Panc1 (cell line): ENCODE results near the gene FNBP1L.

Source experiments
- CTCF ChIP-seq: fragments of 450-650 bp; IDR thresholded peaks from 2 replicates; pipeline ENCODE4 v1.5.1; 2017; ENCODE audit warnings: mild to moderate bottlenecking
- POLR2AphosphoS5 ChIP-seq: IDR thresholded peaks from 2 replicates; pipeline ENCODE4 v1.6.1; 2012; ENCODE audit warnings: mild to moderate bottlenecking, low read depth, low read length, moderate library complexity
- REST ChIP-seq, 2 experiments: IDR thresholded peaks; 2 replicates each; pipeline ENCODE4 v1.6.1; 2011 to 2012; ENCODE audit warnings: low read depth in 2 of 2, control low read depth in 1 of 2, low read length in 1 of 2, mild to moderate bottlenecking in 1 of 2, moderate library complexity in 1 of 2; ENCODE audit not compliant: insufficient read depth in 1 of 2
- SIN3A ChIP-seq: IDR thresholded peaks from 2 replicates; pipeline ENCODE4 v1.6.1; 2012; ENCODE audit warnings: low read depth, mild to moderate bottlenecking, low read length, moderate library complexity, borderline replicate concordance; ENCODE audit not compliant: insufficient read depth

DNA sequence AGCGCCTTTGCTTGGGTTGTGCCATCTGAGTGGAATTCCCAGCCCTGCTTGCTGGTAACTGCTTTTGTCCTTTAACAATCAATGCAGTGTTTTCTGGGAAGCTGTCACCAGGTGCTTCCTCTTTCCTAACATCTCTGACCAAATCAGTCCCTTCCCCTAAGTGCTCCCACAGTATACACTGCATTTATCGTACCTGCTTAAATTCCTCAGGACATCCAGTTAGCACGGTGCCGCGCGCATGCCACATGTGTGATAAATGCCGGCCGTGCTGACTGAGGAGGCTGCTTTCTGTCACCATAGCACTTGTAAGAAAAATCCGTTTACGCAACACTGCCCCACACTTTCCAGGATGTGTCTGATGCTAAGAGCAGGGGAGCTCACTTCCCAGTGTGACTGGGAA, 118.3 kb downstream of the FNBP1L start:
- no peak for TF ChIP-seq CTCF
- TF ChIP-seq POLR2AphosphoS5, result no peak
- no peak for TF ChIP-seq REST (IDR thresholded peaks at IDR 0.05; ENCODE audit: insufficient read depth in 1 of 2, low read depth in 2 of 2, low read length in 1 of 2)
- TF ChIP-seq SIN3A, result no peak
